Activated T-cell treated with anti-CD3 and anti-CD28 coated beads for 1 hour (primary cell): ENCODE data around the gene ZNF502.

Experiments used
- DNase-seq: peaks from one replicate; pipeline ENCODE4 v3.0.0-alpha.2; 2020; ENCODE audit warnings: low read depth

The ZNF502 gene

GRCh38 chr3:44771424-44772098, 59.1 kb downstream of the ZNF502 start:
- DNase-seq: no peak

DNA sequence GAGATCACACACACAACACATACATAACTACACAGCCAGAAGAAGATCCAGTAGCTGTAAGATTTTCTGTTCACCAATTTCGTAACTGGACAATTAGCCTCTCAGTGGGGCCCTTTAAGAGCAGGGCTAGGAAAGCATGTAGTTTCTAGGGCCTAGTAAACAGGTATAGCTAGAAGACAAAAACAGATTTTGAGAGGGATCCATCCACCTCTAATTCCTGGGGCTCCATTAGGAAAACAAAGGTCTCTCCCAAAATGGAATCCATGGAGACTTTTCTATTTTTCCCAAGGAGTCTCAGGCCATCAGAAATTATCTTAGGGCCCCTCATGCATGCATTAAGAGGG, 59.6 kb downstream of the ZNF502 start:
- no peak for DNase-seq
